ENCODE measurements around the gene WAC.

The WAC gene

GRCh38 chr10:28669227-28670173 lies 136.6 kb downstream of the WAC start:
- no peak for DNase-seq

Measured in left hindlimb (tissue), 1 donor.